Hematopoietic multipotent progenitor cell (in vitro differentiated cells): ENCODE data around the gene SLC2A6. TPM values are rescaled to one million over a fixed set of nuclear protein-coding genes. Genes with fewer than 3 reads are reported as not detected.
A peak's percentile ranks its signal among the peaks of the same experiment; 100 is the strongest.
"Not testable (repeated sequence)": the region's sequence is repeated elsewhere in the genome, so short reads cannot be mapped to it uniquely, and the experiment has no call there.

Source experiments
- DNase-seq, 3 donors: peaks; one replicate each; pipeline ENCODE4 v3.0.0-alpha.2; 2011 to 2015; ENCODE audit warnings: low read depth in 2 of 3, low spot score in 2 of 3
- total RNA-seq: library from RNA; depleted of rRNA; stranded (reverse); fragments of >200 nt; gene quantifications from one replicate; pipeline ENCODE4 v1.2.3, GENCODE V29; 2012

Gene SLC2A6
- total RNA-seq, 1 donor = 6.5 TPM

DNA sequence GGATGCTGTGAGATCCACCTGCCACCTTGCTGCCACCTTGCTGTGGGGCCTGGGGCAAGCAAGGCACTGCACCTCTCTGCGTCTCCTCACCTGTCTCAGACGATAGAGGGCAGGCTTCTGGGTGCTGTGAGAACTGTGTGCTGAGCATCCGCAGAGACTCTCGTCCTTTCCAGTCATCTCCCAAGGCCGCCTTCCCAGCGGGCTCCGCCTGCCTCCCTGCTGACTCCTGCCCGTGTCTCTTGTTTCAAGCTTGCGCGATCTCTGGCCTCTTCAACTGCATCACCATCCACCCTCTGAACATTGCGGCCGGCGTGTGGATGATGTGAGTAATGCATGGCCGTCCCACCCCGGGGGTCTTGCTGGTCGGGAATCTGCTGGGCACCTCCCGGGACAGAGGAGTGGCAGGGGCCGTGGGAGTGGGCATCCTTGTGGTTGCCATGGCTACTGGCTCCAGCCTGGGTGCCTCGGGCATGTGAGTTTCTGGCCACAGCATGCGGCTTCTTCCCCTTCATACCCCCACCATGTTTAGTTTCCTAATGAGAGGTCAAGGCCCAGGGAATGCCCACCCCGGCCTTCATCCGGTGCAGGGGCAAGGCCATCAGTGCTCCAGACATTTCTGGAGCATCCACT is 15.6 kb downstream of the SLC2A6 start:
- no peak for DNase-seq

DNA sequence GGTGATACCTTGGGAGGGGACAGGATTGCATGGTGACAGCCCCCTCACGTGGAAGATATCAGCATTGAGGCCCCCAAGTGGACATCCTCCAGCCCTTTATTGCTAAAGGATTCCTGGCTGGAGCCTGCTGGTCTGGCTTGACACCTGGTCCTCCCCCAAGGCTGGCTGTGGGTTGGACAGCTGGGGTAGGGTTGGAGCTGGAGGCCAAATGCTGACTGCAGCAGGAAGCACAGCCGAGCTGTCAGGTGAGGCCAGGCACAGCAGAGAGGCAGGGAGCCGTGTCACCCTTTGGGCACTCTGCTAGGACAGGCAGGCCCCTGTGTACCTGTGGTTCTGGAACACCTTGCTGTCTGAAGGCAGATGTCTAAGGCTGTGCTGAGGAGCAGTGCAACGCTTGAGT is 16.9 kb downstream of the SLC2A6 start:
- DNase-seq = no peak

DNA sequence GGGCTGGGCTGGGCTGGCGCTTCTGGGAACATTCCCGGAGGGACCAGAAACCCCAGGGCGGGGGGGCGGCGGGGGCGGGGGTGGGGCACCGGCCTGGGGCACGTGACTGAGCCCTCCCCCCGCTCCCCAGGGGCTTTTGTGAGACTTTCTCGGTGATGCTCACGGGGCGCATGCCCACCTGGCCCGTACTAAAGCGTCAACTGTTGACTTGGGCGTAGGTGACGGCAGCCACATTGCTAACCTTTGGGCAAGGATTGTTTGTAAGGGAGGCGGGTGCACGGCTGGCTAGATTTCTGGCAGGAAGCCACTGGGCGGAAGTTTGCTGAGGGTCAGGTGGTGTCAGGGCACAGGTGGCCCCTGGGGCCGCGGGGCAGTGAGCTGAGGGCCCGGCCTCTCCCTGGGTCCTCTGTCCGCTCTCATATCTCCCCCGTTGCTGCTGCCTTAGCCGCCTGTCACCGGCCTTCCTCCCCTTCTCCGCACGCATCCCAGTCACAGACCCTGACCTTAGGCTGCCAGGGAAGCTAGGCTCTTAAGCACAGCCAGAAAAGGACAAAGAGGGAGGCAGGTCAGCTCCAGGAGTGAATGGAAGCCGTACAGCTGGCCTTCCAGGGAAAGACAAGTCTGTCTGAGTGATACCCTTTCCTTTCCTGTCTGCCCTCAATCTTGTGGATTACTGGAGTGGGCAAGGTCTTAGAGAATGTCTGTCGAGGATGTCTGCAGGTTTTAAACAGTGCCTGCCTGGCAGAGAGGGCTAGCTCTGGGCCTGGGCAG is 18.3 kb downstream of the SLC2A6 start:
- peak; percentile 22 to 43 (median 39) for DNase-seq

DNA sequence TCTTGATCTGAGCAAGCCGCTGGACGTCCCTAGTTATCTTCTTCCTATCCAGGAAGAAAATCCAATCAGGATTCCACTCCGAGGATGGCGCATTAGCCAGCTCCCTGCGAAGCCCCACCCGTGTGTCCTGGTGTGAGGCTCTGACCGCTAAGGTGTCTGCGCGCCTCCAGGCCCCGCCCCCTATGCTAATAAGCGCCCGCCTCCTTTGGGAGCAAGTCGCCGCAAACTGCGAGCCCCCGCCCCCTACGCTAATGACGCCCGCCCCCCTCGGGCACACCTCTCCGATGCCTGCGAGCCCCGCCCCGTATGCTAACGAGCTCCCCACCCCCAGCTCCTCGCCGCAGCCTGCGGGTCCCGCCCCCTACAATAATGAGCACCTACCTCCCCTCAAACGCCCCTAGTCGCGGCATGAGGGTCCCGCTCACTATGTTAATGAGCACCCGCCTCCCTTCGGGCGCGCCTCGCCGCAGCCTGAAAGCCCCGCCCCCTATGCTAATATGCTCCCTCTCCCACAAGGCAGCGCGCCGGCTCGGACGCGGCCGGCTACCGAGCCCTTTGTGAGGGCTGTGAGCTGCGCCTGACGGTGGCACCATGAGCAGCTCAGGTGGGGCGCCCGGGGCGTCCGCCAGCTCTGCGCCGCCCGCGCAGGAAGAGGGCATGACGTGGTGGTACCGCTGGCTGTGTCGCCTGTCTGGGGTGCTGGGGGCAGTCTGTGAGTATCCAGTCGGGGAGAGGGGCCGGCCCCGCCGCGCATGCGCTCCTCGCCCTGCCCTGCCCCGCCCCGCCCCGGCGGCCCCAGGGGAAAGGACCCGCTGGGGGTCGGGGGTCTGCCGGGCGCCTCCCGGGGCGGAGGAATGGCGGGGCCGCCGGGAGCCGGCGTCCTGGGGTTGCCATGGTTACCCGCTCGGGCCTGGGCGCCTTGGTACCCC is 19.2 kb downstream of the SLC2A6 start, which contains the start of gene CACFD1:
TSS of gene CACFD1 (plus strand) at position 503 of the 929 bp plus-strand sequence. CDS start at position 592, 89 bp downstream.
- peak; percentile 78 to 94 (median 92) for DNase-seq

DNA sequence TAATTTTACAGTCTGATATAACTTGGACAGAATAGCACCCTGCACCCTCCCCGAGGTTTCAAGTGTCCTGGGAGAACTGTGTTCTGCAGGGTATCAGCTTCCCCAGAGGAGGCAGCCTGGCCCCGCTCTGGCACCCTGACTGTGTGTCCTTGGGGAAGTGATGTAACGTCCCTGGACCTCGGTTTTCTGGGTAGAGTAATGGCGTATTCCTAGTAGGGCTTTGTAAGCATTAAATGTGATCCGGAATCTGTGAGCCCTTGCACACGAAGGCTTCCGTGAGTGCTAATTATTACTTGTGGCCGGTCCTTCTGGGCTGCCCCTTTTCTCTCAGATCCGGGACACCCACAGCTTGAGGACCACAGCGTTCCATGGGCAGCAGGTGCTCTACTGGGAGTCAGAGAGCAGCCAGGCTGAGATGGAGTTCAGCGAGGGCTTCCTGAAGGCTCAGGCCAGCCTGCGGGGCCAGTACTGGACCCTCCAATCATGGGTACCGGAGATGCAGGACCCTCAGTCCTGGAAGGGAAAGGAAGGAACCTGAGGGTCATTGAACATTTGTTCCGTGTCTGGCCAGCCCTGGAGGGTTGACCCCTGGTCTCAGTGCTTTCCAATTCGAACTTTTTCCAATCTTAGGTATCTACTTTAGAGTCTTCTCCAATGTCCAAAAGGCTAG is 20.1 kb downstream of the SLC2A6 start:
- DNase-seq = no peak

DNA sequence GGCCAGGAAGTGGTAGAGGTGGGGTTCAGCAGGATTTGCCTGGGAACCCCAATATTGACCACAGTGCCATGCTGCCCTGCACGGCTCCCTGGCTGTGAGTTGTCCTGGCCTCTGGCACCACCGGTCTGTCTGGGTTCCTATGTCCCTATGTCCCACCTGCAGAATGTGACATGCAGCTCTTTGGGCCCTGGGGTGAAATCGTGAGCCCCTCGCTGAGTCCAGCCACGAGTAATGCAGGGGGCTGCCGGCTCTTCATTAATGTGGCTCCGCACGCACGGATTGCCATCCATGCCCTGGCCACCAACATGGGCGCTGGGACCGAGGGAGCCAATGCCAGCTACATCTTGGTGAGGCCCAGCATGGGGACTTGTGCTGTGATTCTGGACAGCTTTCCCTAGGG is 21.2 kb downstream of the SLC2A6 start:
- DNase-seq = no peak

DNA sequence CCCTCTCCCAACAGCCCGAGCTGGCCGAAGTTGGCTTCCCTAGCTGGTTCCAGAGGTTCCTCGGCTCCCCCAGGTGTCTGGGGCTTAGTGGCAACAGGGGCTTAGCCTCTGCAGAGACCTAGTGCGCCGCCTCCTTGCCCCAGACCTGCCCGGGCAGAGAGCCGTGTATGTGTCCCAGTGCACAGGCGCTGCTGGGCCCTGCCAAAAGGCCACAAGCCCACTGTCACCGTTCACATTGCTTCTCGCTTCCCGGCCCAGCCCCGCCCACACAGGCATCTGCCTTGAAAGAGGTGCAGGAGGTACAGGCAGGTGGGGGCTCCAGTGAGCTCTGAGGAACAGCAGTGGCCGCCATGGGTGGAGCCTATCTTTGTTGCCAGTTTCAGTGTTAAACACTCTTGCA is 21.7 kb downstream of the SLC2A6 start:
- DNase-seq = no peak

DNA sequence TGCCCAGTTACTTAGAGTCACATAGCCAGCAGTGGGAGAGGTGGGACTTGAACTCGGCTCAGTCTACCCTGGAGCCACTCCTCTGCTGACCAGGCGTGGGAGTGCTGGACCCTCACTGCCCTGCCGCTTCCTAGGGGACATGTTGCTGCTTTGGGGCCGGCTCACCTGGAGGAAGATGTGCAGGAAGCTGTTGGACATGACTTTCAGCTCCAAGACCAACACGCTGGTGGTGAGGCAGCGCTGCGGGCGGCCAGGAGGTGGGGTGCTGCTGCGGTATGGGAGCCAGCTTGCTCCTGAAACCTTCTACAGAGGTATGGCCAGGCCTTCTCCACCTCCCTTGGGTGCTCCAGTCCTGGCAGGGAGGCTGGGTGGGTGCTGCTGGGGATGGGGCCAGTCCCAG is 22.5 kb downstream of the SLC2A6 start:
- no peak for DNase-seq

DNA sequence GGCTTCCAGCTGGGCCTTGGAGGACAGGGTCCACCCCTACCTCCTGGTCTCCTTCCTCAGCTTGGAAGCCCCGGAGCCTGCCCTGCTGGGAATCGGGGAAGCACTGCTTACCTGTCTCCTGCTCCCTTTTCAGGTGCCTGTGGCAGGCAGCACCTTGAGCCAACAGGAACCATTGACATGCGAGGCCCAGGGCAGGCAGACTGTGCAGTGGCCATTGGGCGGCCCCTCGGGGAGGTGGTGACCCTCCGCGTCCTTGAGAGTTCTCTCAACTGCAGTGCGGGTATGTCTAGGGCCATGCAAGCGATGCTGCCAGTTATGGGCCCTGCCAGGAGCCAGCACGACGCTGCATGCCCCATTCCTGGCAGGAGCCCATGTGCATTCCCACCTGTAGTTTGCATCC is 23.0 kb downstream of the SLC2A6 start:
- DNase-seq = no peak

DNA sequence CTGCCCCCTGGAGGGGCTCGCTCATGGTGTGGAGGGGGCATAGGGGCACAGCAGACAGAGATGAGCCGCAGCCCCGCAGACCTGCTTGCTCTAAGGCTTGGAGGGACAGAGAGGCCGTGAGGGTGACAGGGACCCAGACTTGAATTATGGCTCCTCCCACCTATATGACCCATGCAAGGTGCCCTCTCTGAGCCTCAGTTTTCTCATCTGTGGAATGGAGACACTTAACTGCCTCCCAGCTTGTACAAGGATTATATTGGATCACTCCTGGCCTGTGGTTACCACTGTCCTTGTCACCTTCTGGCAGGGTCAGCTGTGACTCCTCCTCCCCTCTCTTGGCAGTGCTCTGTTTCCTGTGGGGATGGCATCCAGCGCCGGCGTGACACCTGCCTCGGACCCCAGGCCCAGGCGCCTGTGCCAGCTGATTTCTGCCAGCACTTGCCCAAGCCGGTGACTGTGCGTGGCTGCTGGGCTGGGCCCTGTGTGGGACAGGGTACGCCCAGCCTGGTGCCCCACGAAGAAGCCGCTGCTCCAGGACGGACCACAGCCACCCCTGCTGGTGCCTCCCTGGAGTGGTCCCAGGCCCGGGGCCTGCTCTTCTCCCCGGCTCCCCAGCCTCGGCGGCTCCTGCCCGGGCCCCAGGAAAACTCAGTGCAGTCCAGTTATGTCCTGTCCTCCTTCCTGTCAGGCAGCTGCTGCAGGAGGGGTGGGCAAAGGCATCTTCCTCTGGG is 23.8 kb downstream of the SLC2A6 start:
- no peak for DNase-seq

DNA sequence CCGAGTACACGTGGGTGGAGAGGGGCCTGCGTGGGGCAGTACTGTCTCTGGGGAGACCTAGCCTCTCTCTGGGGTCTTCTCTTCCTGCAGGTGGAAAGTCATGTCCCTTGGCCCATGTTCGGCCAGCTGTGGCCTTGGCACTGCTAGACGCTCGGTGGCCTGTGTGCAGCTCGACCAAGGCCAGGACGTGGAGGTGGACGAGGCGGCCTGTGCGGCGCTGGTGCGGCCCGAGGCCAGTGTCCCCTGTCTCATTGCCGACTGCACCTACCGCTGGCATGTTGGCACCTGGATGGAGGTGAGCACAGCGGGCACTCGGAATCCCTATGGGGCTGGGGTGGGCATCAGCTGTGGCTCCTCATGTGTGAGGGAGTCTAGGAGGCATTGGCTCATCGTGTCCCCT is 24.6 kb downstream of the SLC2A6 start:
- DNase-seq = no peak

DNA sequence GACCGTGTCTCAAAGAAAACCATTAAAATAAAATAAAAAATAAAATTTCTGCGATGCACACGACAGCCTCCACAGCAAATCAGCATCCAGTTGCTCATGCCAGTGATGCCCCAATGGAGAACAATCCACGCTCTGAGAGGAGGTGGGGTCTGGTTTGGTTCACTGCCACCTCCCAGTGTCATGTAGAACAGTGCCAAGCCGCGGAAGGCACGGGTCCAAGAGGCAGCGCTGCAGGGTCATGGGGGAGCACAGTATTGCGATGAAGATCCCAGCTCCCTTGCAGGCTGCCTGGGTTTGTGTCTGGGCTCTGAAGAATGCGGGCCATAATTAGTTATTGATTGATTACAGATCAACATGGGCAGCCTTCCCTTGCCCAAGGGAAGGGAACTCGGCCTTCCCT is 25.2 kb downstream of the SLC2A6 start:
- DNase-seq = no peak

DNA sequence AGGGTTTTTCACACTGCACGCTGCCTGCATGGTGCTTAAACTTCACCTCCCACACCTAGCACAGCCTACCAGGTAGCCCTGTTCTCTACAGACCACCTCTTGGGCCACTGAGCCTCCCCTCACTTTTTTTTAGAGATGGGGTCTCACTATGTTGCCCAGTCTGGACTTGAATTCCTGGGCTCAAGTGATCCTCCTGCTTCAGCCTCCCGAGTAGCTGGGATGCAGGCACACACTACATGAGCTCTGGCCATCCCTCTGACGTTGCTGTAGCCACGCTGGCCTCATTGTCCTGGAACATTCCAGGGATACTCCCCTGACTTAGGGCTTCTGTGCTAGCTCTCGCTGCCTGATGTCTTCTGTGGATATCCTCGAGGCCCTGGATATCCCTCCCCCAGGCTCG is 26.3 kb downstream of the SLC2A6 start:
- DNase-seq = no peak

DNA sequence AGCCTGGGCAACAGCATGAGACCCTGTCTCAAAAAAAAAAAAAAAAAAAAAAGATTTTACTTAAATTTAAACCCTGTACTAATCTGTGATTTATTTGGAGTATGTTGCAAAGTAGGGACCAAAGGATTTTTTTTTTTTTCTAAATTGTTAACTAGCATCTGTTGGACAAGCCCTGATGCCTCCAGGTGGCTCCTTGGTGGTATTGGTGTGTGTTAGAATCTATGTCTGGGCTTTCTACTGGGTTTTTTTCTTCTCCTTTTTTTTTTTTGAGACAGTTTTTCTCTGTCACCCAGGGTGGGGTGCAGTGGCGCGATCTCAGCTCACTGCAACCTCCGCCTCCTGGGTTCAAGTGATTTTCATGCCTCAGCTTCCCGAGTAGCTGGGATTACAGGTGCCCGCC is 27.0 kb downstream of the SLC2A6 start:
- not testable (repeated sequence) for DNase-seq

DNA sequence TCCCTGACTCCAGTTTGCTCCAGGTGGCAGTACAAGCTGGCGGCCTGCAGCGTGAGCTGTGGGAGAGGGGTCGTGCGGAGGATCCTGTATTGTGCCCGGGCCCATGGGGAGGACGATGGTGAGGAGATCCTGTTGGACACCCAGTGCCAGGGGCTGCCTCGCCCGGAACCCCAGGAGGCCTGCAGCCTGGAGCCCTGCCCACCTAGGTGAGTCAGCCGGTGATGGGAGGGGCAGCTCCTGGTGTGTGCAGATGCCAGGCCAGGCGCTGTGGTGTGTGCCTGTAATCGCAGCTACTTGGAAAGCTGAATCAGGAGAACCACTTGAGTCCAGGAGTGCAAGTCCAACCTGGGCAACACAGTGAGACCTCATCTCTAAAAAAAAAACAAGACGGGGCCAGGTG is 29.1 kb downstream of the SLC2A6 start:
- DNase-seq = no peak

DNA sequence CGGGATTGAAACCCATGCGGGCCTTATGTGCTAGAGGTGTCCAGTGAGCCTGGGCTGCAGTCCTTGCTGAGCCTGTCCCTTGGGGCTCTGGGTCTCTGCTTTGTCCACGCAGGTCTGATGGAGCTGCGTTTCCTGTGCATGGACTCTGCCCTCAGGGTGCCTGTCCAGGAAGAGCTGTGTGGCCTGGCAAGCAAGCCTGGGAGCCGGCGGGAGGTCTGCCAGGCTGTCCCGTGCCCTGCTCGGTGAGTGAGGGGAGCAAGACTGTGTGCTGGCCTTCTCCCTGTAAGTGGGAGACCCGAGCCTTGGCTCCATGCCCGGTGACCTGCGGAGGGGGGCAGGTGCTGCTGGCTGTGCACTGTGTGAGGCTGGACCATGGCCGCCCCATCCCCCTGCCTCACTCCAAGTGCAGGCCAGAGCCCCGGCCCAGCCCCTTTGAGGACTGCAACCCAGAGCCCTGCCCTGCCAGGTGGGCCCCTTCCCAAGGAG is 30.4 kb downstream of the SLC2A6 start:
- no peak for DNase-seq

DNA sequence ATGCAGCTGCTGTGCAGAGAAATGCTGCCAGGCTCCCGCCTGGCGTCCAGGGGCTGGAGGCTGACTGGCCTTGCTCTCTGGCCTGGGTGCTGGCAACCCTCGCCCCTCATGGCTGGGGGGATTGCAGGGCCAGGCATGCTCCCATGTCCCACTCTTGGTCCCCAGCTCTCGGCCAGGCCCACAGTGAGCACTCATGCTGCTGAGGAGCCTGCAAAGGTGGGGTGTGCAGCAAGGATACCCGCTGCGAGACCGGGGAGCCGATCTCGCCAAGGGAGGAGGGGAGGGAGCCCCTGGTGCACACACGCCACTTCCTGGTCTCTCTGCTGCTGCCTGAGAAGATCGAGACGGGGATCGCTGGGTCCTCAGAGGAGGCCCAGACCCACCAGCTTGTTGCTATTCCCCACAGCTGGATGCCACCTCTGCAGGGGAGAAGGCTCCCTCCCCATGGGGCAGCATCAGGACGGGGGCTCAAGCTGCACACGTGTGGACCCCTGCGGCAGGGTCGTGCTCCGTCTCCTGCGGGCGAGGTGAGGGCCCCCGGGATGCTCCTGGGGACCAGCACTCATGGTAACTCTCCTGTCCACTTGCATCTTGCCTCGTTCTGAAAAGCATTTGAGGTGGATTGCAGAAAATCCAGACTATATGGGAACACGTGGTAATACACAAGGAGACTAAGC is 33.5 kb downstream of the SLC2A6 start:
- DNase-seq = no peak

DNA sequence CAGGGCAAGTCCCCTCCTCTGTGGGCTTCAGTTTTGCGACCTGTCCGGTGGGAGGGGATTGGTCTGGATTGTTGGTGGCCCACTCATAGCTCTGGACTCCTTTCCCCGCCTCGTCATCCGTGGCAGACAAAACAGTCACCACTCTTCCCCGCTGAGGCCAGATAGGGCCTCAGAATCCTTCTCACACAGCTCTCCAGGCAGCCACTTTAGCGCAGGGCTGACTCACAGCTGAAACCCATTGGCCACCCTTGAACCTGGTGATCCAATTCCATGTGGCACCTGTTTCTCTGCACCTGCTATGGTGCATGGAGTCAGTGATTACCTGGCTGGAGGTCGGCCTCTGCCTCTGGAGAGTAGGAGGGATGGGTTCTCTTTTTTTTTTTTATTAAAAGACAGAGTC is 34.9 kb downstream of the SLC2A6 start:
- no peak for DNase-seq

DNA sequence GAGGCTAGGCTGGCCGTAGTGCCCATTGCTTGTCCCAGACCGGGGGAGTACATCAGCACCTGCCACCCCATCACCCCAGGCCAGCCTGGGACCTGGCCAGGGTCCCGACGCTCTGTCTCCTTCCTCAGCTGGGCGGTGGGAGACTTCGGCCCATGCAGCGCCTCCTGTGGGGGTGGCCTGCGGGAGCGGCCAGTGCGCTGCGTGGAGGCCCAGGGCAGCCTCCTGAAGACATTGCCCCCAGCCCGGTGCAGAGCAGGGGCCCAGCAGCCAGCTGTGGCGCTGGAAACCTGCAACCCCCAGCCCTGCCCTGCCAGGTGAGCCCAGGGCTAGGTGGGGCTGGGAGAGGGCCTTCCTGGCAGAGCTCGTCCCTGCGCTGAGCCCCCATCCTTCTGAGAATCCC is 35.7 kb downstream of the SLC2A6 start:
- no peak for DNase-seq
